GM21367 (cell line): ENCODE measurements around the gene FSD1L.
"Not testable (repeated sequence)": the region's sequence is repeated elsewhere in the genome, so short reads cannot be mapped to it uniquely, and the experiment has no call there.

ENCODE experiments used
- ATAC-seq: cut with Tn5 transposase; IDR thresholded peaks from one replicate; pipeline ENCODE4 v1.9.1; 2021; ENCODE audit not compliant: unreplicated experiment

Gene FSD1L

GRCh38 chr9:105541838-105542237 is 94.0 kb downstream of the FSD1L start:
- ATAC-seq = peak; percentile 85

- no peak for ATAC-seq
These were observed 106.2 kb downstream of the FSD1L start for GRCh38 chr9:105554042-105554441.

GRCh38 chr9:105557804-105558610 is 110.2 kb downstream of the FSD1L start, which contains the start of gene FKTN:
Gene FKTN (plus strand): TSS chr9:105558131. CDS start chr9:105575033, 16,902 bp downstream.
- ATAC-seq = peak; percentile 96

- no peak for ATAC-seq
These were observed 124.6 kb downstream of the FSD1L start for GRCh38 chr9:105572455-105572854.

- not testable (repeated sequence) for ATAC-seq
These were observed 132.1 kb downstream of the FSD1L start for GRCh38 chr9:105579952-105580351.

- ATAC-seq = not testable (repeated sequence)
These were observed 133.7 kb downstream of the FSD1L start for GRCh38 chr9:105581550-105581949.

GRCh38 chr9:105593145-105593544 is 145.3 kb downstream of the FSD1L start:
- no peak for ATAC-seq
